Right lobe of liver (tissue), 6 donors: ENCODE data around the gene SSBP3. TPM values are rescaled to one million over a fixed set of nuclear protein-coding genes. Genes with fewer than 3 reads are reported as not detected.
A peak's percentile ranks its signal among the peaks of the same experiment; 100 is the strongest.
"Not testable (repeated sequence)": the region's sequence is repeated elsewhere in the genome, so short reads cannot be mapped to it uniquely, and the experiment has no call there.

Source experiments
- ATAC-seq, 4 donors: fragments of 200-7000 bp; cut with Tn5 transposase; one replicate each; pipeline ENCODE4 v1.9.1; 2020; ENCODE audit warnings: mild to moderate bottlenecking in 4 of 4, moderate library complexity in 4 of 4
- DNase-seq, 3 donors: peaks; one replicate each; pipeline ENCODE4 v3.0.0-alpha.2; 2020
- H3K27ac ChIP-seq, 3 donors: fragments of 200-600 bp; one replicate each; pipeline ENCODE4 v1.8.0; 2022
- H3K27me3 ChIP-seq, 2 donors: fragments of 200-600 bp; one replicate each; pipeline ENCODE4 v1.8.0; 2022
- H3K36me3 ChIP-seq, 4 donors: fragments of 200-600 bp; sonication (generic) in 1 of 4; one replicate each; pipeline versions ENCODE4 v1.5.1 to v1.8.0; 2017 to 2022; ENCODE audit warnings: control low read depth in 1 of 4
- H3K4me1 ChIP-seq, 4 donors: fragments of 200-600 bp; sonication (generic) in 1 of 4; one replicate each; pipeline versions ENCODE4 v1.5.1 to v1.8.0; 2017 to 2022; ENCODE audit warnings: control low read depth in 1 of 4
- H3K4me3 ChIP-seq, 3 donors: fragments of 200-600 bp; one replicate each; pipeline ENCODE4 v1.8.0; 2022
- H3K9me3 ChIP-seq, 4 donors: fragments of 200-600 bp; sonication (generic) in 1 of 4; one replicate each; pipeline versions ENCODE4 v1.5.1 to v1.8.0; 2017 to 2022; ENCODE audit warnings: control low read depth in 1 of 4
- CTCF ChIP-seq, 4 donors: fragments of 200-600 bp in 3 of 4; fragments of 450-650 bp in 1 of 4; IDR thresholded peaks; one replicate each; pipeline versions ENCODE4 v1.5.1 to v1.8.0; 2016 to 2022; ENCODE audit warnings: antibody characterized with exemption in 4 of 4, mild to moderate bottlenecking in 2 of 4
- POLR2A ChIP-seq: fragments of 450-650 bp; IDR thresholded peaks from one replicate; pipeline ENCODE4 v1.6.1; 2017; ENCODE audit warnings: antibody characterized with exemption, mild to moderate bottlenecking
- WGBS: methylation state at CpG from one replicate; pipeline ENCODE4 v1.1.6; 2018; ENCODE audit warnings: low coverage, low lambda C conversion rate; ENCODE audit not compliant: insufficient coverage; ENCODE audit errors: missing lambda C conversion rate; 5-methylcytosine and 5-hydroxymethylcytosine counted together
- intact Hi-C, 2 donors: fragments of 100-400 bp; cut with DNase I; formaldehyde crosslinking; loops; one replicate each; pipeline versions ENCODE4 v1.11.2 to v1.14.1; 2022
- total RNA-seq, 6 experiments: library from RNA; depleted of rRNA in 2 of 6; stranded (reverse); fragments of >200 nt in 2 of 6; fragmentation: NEBNext Ultra II Directional in 3 of 6; extraction: Animal tissue kit (Norgen Biotek cat#: 25700) in 3 of 6; gene quantifications; one replicate each; pipeline versions ENCODE4 v1.1.0 to v1.2.4, GENCODE V29; 2016 to 2023
- donor health status: DM: no; HTN: yes; CAD: no.
- donor health status: DM: no; HTN: no; CAD: no.
- donor health status: DM: no; HTN: no; CAD: no.
- donor health status: DM: no; HTN: yes; CAD: no.
- donor health status: DM: no; HTN: yes; CAD: no.

SSBP3 gene
- total RNA-seq, 6 experiments from 2014 or later, result 19.4 to 34.1 (median 24.4) TPM

- no peak overlapping the region for H3K4me3 ChIP-seq
- no peaks in the 10 kb centered on the region for H3K27me3 ChIP-seq
- no peaks in the 10 kb centered on the region for H3K9me3 ChIP-seq
- peak in 2 of 4 donors; percentile 9 to 12 for ATAC-seq
- intact Hi-C loops, result no loop called here
- no peaks in the 10 kb centered on the region for H3K36me3 ChIP-seq
- WGBS, result 57% methylated on average over 10 of the region's 10 CpGs
- H3K4me1 ChIP-seq, result no peaks in the 10 kb centered on the region
- DNase-seq, result no peak
- H3K27ac ChIP-seq, result no peak overlapping the region
- TF ChIP-seq CTCF (IDR thresholded peaks at IDR 0.05), result no peak
- TF ChIP-seq POLR2A, result no peak
Observed at GRCh38 chr1:54428837-54429518, 22.8 kb upstream of the SSBP3 start.

GRCh38 chr1:54425152-54425584 lies 19.0 kb upstream of the SSBP3 start:
- ATAC-seq (peak; percentile 97 to 99 (median 98)), DNase-seq (peak; percentile 44 to 90 (median 79))
- TF ChIP-seq POLR2A (no peak), CTCF (IDR thresholded peaks at IDR 0.05) (no peak)
- Histone ChIP-seq H3K4me3 (no peak overlapping the region), H3K27me3 (no peaks in the 10 kb centered on the region), H3K27ac (peak overlapping the region in 2 of 3 donors; percentile 71), H3K36me3 (no peaks in the 10 kb centered on the region), H3K4me1 (no peaks in the 10 kb centered on the region), H3K9me3 (no peaks in the 10 kb centered on the region)
- 68% methylated on average over 6 of the region's 9 CpGs for WGBS
- intact Hi-C loops, result no loop called here

GRCh38 chr1:54424398-54424797 lies 18.2 kb upstream of the SSBP3 start:
- Histone ChIP-seq H3K27me3 (no peaks in the 10 kb centered on the region), H3K4me3 (no peak overlapping the region), H3K4me1 (no peaks in the 10 kb centered on the region), H3K36me3 (no peaks in the 10 kb centered on the region), H3K27ac (peak overlapping the region in 2 of 3 donors; percentile 71), H3K9me3 (no peaks in the 10 kb centered on the region)
- TF ChIP-seq POLR2A (no peak), CTCF (IDR thresholded peaks at IDR 0.05) (no peak)
- no peak for ATAC-seq
- DNase-seq, result no peak
- 88% methylated on average over 1 of the region's 2 CpGs for WGBS
- intact Hi-C loops, result no loop called here

- intact Hi-C loops, result no loop called here
- no peaks in the 10 kb centered on the region for H3K27me3 ChIP-seq
- H3K36me3 ChIP-seq, result no peaks in the 10 kb centered on the region
- no peaks in the 10 kb centered on the region for H3K4me1 ChIP-seq
- TF ChIP-seq POLR2A (no peak), CTCF (IDR thresholded peaks at IDR 0.05) (no peak)
- no peaks in the 10 kb centered on the region for H3K9me3 ChIP-seq
- DNase-seq (no peak), ATAC-seq (no peak)
- H3K4me3 ChIP-seq, result no peak overlapping the region
- no peak overlapping the region for H3K27ac ChIP-seq
- 46% methylated on average over 3 of the region's 4 CpGs for WGBS
Observed at GRCh38 chr1:54421101-54421504, 14.9 kb upstream of the SSBP3 start.

- H3K36me3 ChIP-seq, H3K4me1 ChIP-seq, H3K9me3 ChIP-seq, H3K27me3 ChIP-seq, H3K27ac ChIP-seq, intact Hi-C loops, H3K4me3 ChIP-seq, ATAC-seq: not testable (repeated sequence)
- WGBS, result 91% methylated on average over 6 of the region's 6 CpGs
- DNase-seq, result peak in 1 of 3 donors; percentile 7
Observed at GRCh38 chr1:54418598-54418997, 12.4 kb upstream of the SSBP3 start.
